NCI-H2227 (cell line): ENCODE measurements around the gene COG5.
A peak's percentile ranks its signal among the peaks of the same experiment; 100 is the strongest.

Source experiments
- DNase-seq: peaks from one replicate; lab custom pipeline; 2025; ENCODE audit not compliant: unreplicated experiment; lab: John Stamatoyannopoulos, UW

The COG5 gene

GRCh38 chr7:107563775-107564552 lies at the start of gene COG5, which contains the start of gene DUS4L:
Gene COG5 (minus strand): TSS chr7:107563920. CDS start chr7:107563896, 24 bp downstream.
Gene DUS4L (plus strand): TSS chr7:107563971. CDS start chr7:107567071, 3,100 bp downstream.
- DNase-seq, result peak; percentile 90

- DNase-seq, result no peak
Observed at GRCh38 chr7:107613439-107613838, 49.7 kb upstream of the COG5 start.

GRCh38 chr7:107610323-107610722 lies 46.6 kb upstream of the COG5 start:
- DNase-seq, result no peak

- DNase-seq, result no peak
Observed at GRCh38 chr7:107609811-107610261, 46.1 kb upstream of the COG5 start.

GRCh38 chr7:107606303-107606702 lies 42.6 kb upstream of the COG5 start:
- no peak for DNase-seq

GRCh38 chr7:107605218-107605815 lies 41.6 kb upstream of the COG5 start:
- DNase-seq, result no peak

- no peak for DNase-seq
Observed at GRCh38 chr7:107600816-107601215, 37.1 kb upstream of the COG5 start.

GRCh38 chr7:107599262-107599661 lies 35.5 kb upstream of the COG5 start:
- no peak for DNase-seq

- DNase-seq, result no peak
Observed at GRCh38 chr7:107597953-107598352, 34.2 kb upstream of the COG5 start.

GRCh38 chr7:107597582-107597916 lies 33.8 kb upstream of the COG5 start:
- no peak for DNase-seq

- DNase-seq, result no peak
Observed at GRCh38 chr7:107596881-107597581, 33.3 kb upstream of the COG5 start.

- no peak for DNase-seq
Observed at GRCh38 chr7:107594961-107595737, 31.4 kb upstream of the COG5 start.

GRCh38 chr7:107593025-107593410 lies 29.3 kb upstream of the COG5 start:
- no peak for DNase-seq

GRCh38 chr7:107592361-107593024 lies 28.8 kb upstream of the COG5 start:
- no peak for DNase-seq

- no peak for DNase-seq
Observed at GRCh38 chr7:107591421-107591820, 27.7 kb upstream of the COG5 start.

- DNase-seq, result no peak
Observed at GRCh38 chr7:107588529-107589130, 24.9 kb upstream of the COG5 start.

- DNase-seq, result no peak
Observed at GRCh38 chr7:107584716-107585115, 21.0 kb upstream of the COG5 start.

- no peak for DNase-seq
Observed at GRCh38 chr7:107582875-107583274, 19.2 kb upstream of the COG5 start.

GRCh38 chr7:107581387-107582013 lies 17.8 kb upstream of the COG5 start:
- DNase-seq, result no peak
